Activated naive CD4-positive, alpha-beta T cell treated with anti-CD3 and anti-CD28 coated beads for 36 hours (primary cell): ENCODE results near the gene KRT39. TPM values are rescaled to one million over a fixed set of nuclear protein-coding genes. Genes with fewer than 3 reads are reported as not detected.
"Not testable (repeated sequence)": the region's sequence is repeated elsewhere in the genome, so short reads cannot be mapped to it uniquely, and the experiment has no call there.

ENCODE experiments used
- CTCF ChIA-PET: fragments of 350-600 bp; sonication (Branson Sonifier 250); formaldehyde crosslinking; loops from one replicate; lab custom pipeline; 2021; ENCODE audit warnings: antibody characterized with exemption; lab: Charles Lee
- DNase-seq: peaks from one replicate; pipeline ENCODE4 v3.0.0-alpha.2; 2020
- H3K27ac Mint-ChIP-seq: one replicate; pipeline ENCODE4 v1.8.0; 2021; ENCODE audit warnings: mild to moderate bottlenecking, mixed read lengths
- H3K27me3 Mint-ChIP-seq: one replicate; pipeline ENCODE4 v1.8.0; 2021; ENCODE audit warnings: low read depth, mixed read lengths
- H3K36me3 Mint-ChIP-seq: one replicate; pipeline ENCODE4 v1.8.0; 2021; ENCODE audit warnings: low read depth, mixed read lengths
- H3K4me1 Mint-ChIP-seq: one replicate; pipeline ENCODE4 v1.8.0; 2021; ENCODE audit warnings: low read depth, mixed read lengths
- H3K4me3 Mint-ChIP-seq: one replicate; pipeline ENCODE4 v1.8.0; 2021; ENCODE audit warnings: mild to moderate bottlenecking, moderate library complexity, mixed read lengths
- H3K9me3 Mint-ChIP-seq: one replicate; pipeline ENCODE4 v1.8.0; 2021; ENCODE audit warnings: mixed read lengths
- intact Hi-C: fragments of 100-400 bp; cut with micrococcal nuclease; formaldehyde crosslinking; loops from one replicate; pipeline ENCODE4 v1.15.1; 2023
- total RNA-seq, 2 experiments: library from RNA; stranded (reverse); gene quantifications; one replicate each; pipeline ENCODE4 v1.2.3, GENCODE V29; 2021

Gene KRT39
- total RNA-seq, 2 experiments from 2014 or later, result not detected

- intact Hi-C loops, result no loop called here
- Mint-ChIP-seq H3K27ac (no peak overlapping the region), H3K4me1 (no peaks in the 10 kb centered on the region), H3K4me3 (no peak overlapping the region), H3K9me3 (no peaks in the 10 kb centered on the region), H3K27me3 (peaks cover 5% of the 10 kb centered on the region), H3K36me3 (no peaks in the 10 kb centered on the region)
- CTCF ChIA-PET, result no interaction called here
- DNase-seq, result no peak
These were observed 34.1 kb downstream of the KRT39 start for GRCh38 chr17:40932608-40933007.

GRCh38 chr17:40931311-40931710 is 35.4 kb downstream of the KRT39 start:
- Mint-ChIP-seq H3K4me1 (no peaks in the 10 kb centered on the region), H3K27me3 (peaks cover 11% of the 10 kb centered on the region), H3K27ac (no peak overlapping the region), H3K36me3 (no peaks in the 10 kb centered on the region), H3K4me3 (no peak overlapping the region), H3K9me3 (no peaks in the 10 kb centered on the region)
- CTCF ChIA-PET, result interaction anchor here (0.7 kb wide), 2 partner anchors 181 to 316 kb away, joined by 3 read pairs; no protein-coding TSS in a partner anchor
- DNase-seq, result no peak
- intact Hi-C loops, result no loop called here

GRCh38 chr17:40926341-40926740 is 40.4 kb downstream of the KRT39 start:
- Mint-ChIP-seq H3K4me1 (peaks cover 4% of the 10 kb centered on the region), H3K36me3 (no peaks in the 10 kb centered on the region), H3K9me3 (no peaks in the 10 kb centered on the region), H3K4me3 (no peak overlapping the region), H3K27ac (no peak overlapping the region), H3K27me3 (peaks cover 11% of the 10 kb centered on the region)
- intact Hi-C loops, result no loop called here
- no peak for DNase-seq
- CTCF ChIA-PET, result interaction anchor here (0.5 to 1.5 kb wide), 2 partner anchors 9 to 69 kb away, joined by 3 read pairs; no protein-coding TSS in a partner anchor

- peaks cover 7% of the 10 kb centered on the region for H3K4me1 Mint-ChIP-seq
- DNase-seq, result peak; percentile 8
- H3K9me3 Mint-ChIP-seq, result no peaks in the 10 kb centered on the region
- no peaks in the 10 kb centered on the region for H3K36me3 Mint-ChIP-seq
- H3K27me3 Mint-ChIP-seq, result peaks cover 6% of the 10 kb centered on the region
- no peak overlapping the region for H3K4me3 Mint-ChIP-seq
- H3K27ac Mint-ChIP-seq, result no peak overlapping the region
- intact Hi-C loops, result no loop called here
- CTCF ChIA-PET, result interaction anchor here (0.6 to 0.9 kb wide), 2 partner anchors 12 to 120 kb away, joined by 3 read pairs; no protein-coding TSS in a partner anchor
These were observed 44.5 kb downstream of the KRT39 start for GRCh38 chr17:40922239-40922638.

- DNase-seq, result no peak
- no peak overlapping the region for H3K4me3 Mint-ChIP-seq
- no peaks in the 10 kb centered on the region for H3K27me3 Mint-ChIP-seq
- peaks cover 7% of the 10 kb centered on the region for H3K4me1 Mint-ChIP-seq
- CTCF ChIA-PET, result no interaction called here
- no peak overlapping the region for H3K27ac Mint-ChIP-seq
- intact Hi-C loops, result no loop called here
- no peaks in the 10 kb centered on the region for H3K9me3 Mint-ChIP-seq
- H3K36me3 Mint-ChIP-seq, result no peaks in the 10 kb centered on the region
These were observed 45.7 kb downstream of the KRT39 start for GRCh38 chr17:40921026-40921425.

- H3K27ac Mint-ChIP-seq, H3K4me3 Mint-ChIP-seq, H3K27me3 Mint-ChIP-seq, H3K9me3 Mint-ChIP-seq, intact Hi-C loops, DNase-seq, H3K36me3 Mint-ChIP-seq: not testable (repeated sequence)
- H3K4me1 Mint-ChIP-seq, result peaks cover 14% of the 10 kb centered on the region
- CTCF ChIA-PET, result interaction anchor here (0.5 to 1.3 kb wide), 3 partner anchors 61 to 569 kb away, joined by 3 read pairs; no protein-coding TSS in a partner anchor
These were observed 49.6 kb downstream of the KRT39 start for GRCh38 chr17:40917116-40917515.

GRCh38 chr17:40916366-40916765 is 50.4 kb downstream of the KRT39 start:
- intact Hi-C loops, result no loop called here
- H3K36me3 Mint-ChIP-seq, result no peaks in the 10 kb centered on the region
- H3K4me1 Mint-ChIP-seq, result peaks cover 11% of the 10 kb centered on the region
- DNase-seq, result no peak
- H3K27ac Mint-ChIP-seq, result no peak overlapping the region
- no peaks in the 10 kb centered on the region for H3K9me3 Mint-ChIP-seq
- CTCF ChIA-PET, result interaction anchor here (0.8 to 1.4 kb wide), 4 partner anchors 60 to 747 kb away, joined by 3 to 4 read pairs (median 3); no protein-coding TSS in a partner anchor
- peaks cover 5% of the 10 kb centered on the region for H3K27me3 Mint-ChIP-seq
- no peak overlapping the region for H3K4me3 Mint-ChIP-seq

- H3K4me1 Mint-ChIP-seq, result peaks cover 8% of the 10 kb centered on the region
- H3K27me3 Mint-ChIP-seq, result peaks cover 5% of the 10 kb centered on the region
- CTCF ChIA-PET, result interaction anchor here (1.0 to 1.4 kb wide), 2 partner anchors 633 to 747 kb away, joined by 3 to 4 read pairs; no protein-coding TSS in a partner anchor
- no peaks in the 10 kb centered on the region for H3K9me3 Mint-ChIP-seq
- DNase-seq, result no peak
- intact Hi-C loops, result no loop called here
- H3K36me3 Mint-ChIP-seq, result no peaks in the 10 kb centered on the region
- no peak overlapping the region for H3K4me3 Mint-ChIP-seq
- no peak overlapping the region for H3K27ac Mint-ChIP-seq
These were observed 51.0 kb downstream of the KRT39 start for GRCh38 chr17:40915721-40916256.

GRCh38 chr17:40915199-40915661 is 51.5 kb downstream of the KRT39 start:
- H3K27ac Mint-ChIP-seq, result no peak overlapping the region
- peaks cover 5% of the 10 kb centered on the region for H3K27me3 Mint-ChIP-seq
- intact Hi-C loops, result no loop called here
- H3K36me3 Mint-ChIP-seq, result no peaks in the 10 kb centered on the region
- H3K9me3 Mint-ChIP-seq, result no peaks in the 10 kb centered on the region
- peaks cover 8% of the 10 kb centered on the region for H3K4me1 Mint-ChIP-seq
- DNase-seq, result no peak
- CTCF ChIA-PET, result interaction anchor here (0.6 to 1.4 kb wide), 2 partner anchors 48 to 634 kb away, joined by 3 to 4 read pairs; no protein-coding TSS in a partner anchor
- H3K4me3 Mint-ChIP-seq, result no peak overlapping the region

- H3K4me1 Mint-ChIP-seq, result peaks cover 8% of the 10 kb centered on the region
- H3K27me3 Mint-ChIP-seq, result peaks cover 8% of the 10 kb centered on the region
- CTCF ChIA-PET, result interaction anchor here (0.6 to 1.3 kb wide), 3 partner anchors 25 to 635 kb away, joined by 3 read pairs; no protein-coding TSS in a partner anchor
- intact Hi-C loops, result no loop called here
- no peak overlapping the region for H3K27ac Mint-ChIP-seq
- no peak overlapping the region for H3K4me3 Mint-ChIP-seq
- H3K9me3 Mint-ChIP-seq, result no peaks in the 10 kb centered on the region
- H3K36me3 Mint-ChIP-seq, result no peaks in the 10 kb centered on the region
- DNase-seq, result no peak
These were observed 52.5 kb downstream of the KRT39 start for GRCh38 chr17:40914075-40914855.

- no peak for DNase-seq
- Mint-ChIP-seq H3K27me3 (peaks cover 17% of the 10 kb centered on the region), H3K4me3 (no peak overlapping the region), H3K36me3 (no peaks in the 10 kb centered on the region), H3K4me1 (peaks cover 8% of the 10 kb centered on the region), H3K9me3 (no peaks in the 10 kb centered on the region), H3K27ac (no peak overlapping the region)
- intact Hi-C loops, result no loop called here
- CTCF ChIA-PET, result no interaction called here
These were observed 54.1 kb downstream of the KRT39 start for GRCh38 chr17:40912486-40913210.

GRCh38 chr17:40910441-40910841 is 56.3 kb downstream of the KRT39 start:
- H3K27me3 Mint-ChIP-seq, result peaks cover 20% of the 10 kb centered on the region
- H3K9me3 Mint-ChIP-seq, result no peaks in the 10 kb centered on the region
- no peak overlapping the region for H3K27ac Mint-ChIP-seq
- DNase-seq, result no peak
- intact Hi-C loops, result no loop called here
- H3K4me3 Mint-ChIP-seq, result no peak overlapping the region
- peaks cover 8% of the 10 kb centered on the region for H3K4me1 Mint-ChIP-seq
- H3K36me3 Mint-ChIP-seq, result no peaks in the 10 kb centered on the region
- CTCF ChIA-PET, result interaction anchor here (1.1 to 3.2 kb wide), 3 partner anchors 12 to 752 kb away, joined by 3 to 18 read pairs (median 3); no protein-coding TSS in a partner anchor
